Measurements from ENCODE around the gene CBX8. TPM values are rescaled to one million over a fixed set of nuclear protein-coding genes. Genes with fewer than 3 reads are reported as not detected.

Gene CBX8
- total and polyA plus RNA-seq, 2 of the 13 experiments (the other 11 are each of a cell fraction or from before 2014, with no cell fraction given), result 0.34 to 12.6 TPM

- TF ChIP-seq UBTF (CRISPR knock-in tag; IDR thresholded peaks at IDR 0.05), result peak; percentile 97
- no peak for TF ChIP-seq SNRNP70 (IDR thresholded peaks at IDR 0.05; ENCODE audit: low read depth, low read length)
- TF ChIP-seq CCDC6 (CRISPR knock-in tag; IDR thresholded peaks at IDR 0.05), result peak; percentile 96
- TF ChIP-seq ZNF382 (CRISPR knock-in tag; IDR thresholded peaks at IDR 0.05; ENCODE audit: borderline replicate concordance), result no peak
- TF ChIP-seq ZNF513 (CRISPR knock-in tag; conservative IDR thresholded peaks at IDR 0.05), result no peak
- peak; percentile 86; the same call in 1 of the 2 replicates for TF ChIP-seq ZNF678 (CRISPR knock-in tag; IDR thresholded peaks at IDR 0.05)
- TF ChIP-seq ARID4A (CRISPR knock-in tag; IDR thresholded peaks at IDR 0.05; ENCODE audit: borderline replicate concordance), result peak; percentile 76; the same call in 1 of the 2 replicates
- TF ChIP-seq MTF1 (CRISPR knock-in tag; IDR thresholded peaks at IDR 0.05), result no peak
- 0 out of 2 replicates have a peak, but pooled peaks have one; percentile 82 for TF ChIP-seq FOXO4 (CRISPR knock-in tag; conservative IDR thresholded peaks at IDR 0.05)
- peak; percentile 21; the same call in 1 of the 2 replicates for TF ChIP-seq NFYB (CRISPR knock-in tag; IDR thresholded peaks at IDR 0.05)
- TF ChIP-seq CBX2 (IDR thresholded peaks at IDR 0.05; ENCODE audit: low read depth, low read length), result peak; percentile 81; the same call in 1 of the 2 replicates
- TF ChIP-seq CBX2 (CRISPR knock-in tag; IDR thresholded peaks at IDR 0.05; ENCODE audit: low read depth), result peak; percentile 95; the same call in 1 of the 2 replicates
- TF ChIP-seq CAMTA2 (CRISPR knock-in tag; IDR thresholded peaks at IDR 0.05; ENCODE audit: borderline replicate concordance), result peak; percentile 97; the same call in 1 of the 2 replicates
- peak; percentile 55; the same call in 1 of the 2 replicates for TF ChIP-seq ZBTB2 (CRISPR knock-in tag; IDR thresholded peaks at IDR 0.05; ENCODE audit: low read depth)
- TF ChIP-seq ATF7-NPFF (CRISPR knock-in tag; IDR thresholded peaks at IDR 0.05; ENCODE audit: low read depth), result peak; percentile 96
These were observed 7.3 kb upstream of the CBX8 start (continued) for GRCh38 chr17:79803997-79804855.

All from HepG2 (cell line).